Limb (tissue), 2 donors: ENCODE data around the gene VEPH1.

ENCODE experiments used
- DNase-seq, 2 donors: peaks; one replicate each; pipeline ENCODE4 v3.0.0-alpha.2; 2016; ENCODE audit errors: extremely low spot score in 2 of 2

VEPH1 gene

GRCh38 chr3:157388976-157389375 is 114.2 kb downstream of the VEPH1 start:
- no peak for DNase-seq

DNA sequence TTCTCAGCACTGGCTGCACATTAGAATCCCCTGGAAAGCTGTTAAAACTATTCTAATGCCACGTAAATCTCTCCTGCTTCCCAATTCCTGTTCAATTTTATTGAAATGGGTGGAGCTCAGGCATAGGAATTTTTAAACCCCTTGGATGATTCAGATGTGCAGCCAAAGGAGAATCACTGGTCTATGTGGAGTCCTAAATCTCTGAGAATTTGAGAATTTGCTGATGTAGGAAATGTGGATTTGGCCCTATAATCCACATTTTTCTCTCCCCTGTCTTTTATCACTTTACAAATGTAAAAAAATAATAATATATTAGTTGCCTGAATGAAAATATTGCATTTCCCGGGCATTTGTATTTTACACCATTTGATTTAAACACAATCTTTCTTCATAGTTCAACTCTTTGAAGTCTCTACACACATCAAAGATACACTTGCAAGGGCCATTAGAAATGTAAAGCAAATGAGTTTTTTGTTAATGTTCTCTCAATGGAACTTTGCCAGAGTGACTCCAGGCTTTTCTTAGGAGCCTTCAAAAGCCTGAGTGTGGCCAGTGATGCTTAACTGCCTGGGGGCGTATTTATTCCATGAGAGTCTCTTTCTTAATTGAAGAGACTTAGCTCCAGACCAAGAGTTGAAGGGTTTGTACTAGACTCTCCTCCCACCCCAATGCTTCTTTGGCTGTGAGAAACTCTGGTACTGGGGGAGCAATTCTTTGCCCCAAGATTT is 115.3 kb downstream of the VEPH1 start:
- DNase-seq: no peak

GRCh38 chr3:157384491-157384890 is 118.7 kb downstream of the VEPH1 start:
- no peak for DNase-seq

DNA sequence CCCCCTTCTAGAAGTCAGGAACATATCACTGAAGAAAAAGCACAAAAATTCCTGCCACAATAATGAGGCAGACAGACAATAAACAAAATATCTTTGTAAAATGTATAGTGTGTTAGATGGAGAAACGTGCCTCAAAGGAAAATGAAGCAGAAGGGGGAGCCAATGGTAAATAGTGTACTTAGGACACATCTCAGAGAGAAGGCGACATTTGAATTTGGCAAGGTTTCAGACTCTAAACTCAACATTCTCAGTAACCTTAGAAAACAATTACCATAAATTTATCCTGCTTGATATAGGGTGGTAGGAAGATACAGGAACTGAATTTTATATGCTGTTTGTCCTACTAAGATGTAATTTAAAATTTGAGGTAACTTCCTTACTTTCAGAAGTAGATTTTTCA is 119.2 kb downstream of the VEPH1 start:
- no peak for DNase-seq

DNA sequence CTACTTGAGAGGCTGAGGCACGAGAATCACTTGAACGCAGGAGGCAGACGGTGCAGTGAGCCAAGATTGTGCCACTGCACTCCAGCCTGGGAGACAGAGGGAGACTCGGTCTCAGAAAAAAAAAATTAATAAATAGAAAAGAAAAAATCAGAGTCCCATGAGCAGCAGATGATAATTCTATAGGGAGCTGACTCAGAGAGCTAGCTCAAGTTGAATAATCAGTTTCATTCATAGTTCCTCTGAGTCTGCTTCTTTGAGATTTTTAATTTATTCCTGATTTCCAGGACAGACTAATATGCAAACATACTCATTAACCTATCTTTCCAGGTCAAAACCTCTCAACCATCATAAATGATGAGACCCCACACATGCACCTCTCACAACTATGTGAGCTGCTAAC is 121.6 kb downstream of the VEPH1 start:
- no peak for DNase-seq

GRCh38 chr3:157379525-157380140 is 123.6 kb downstream of the VEPH1 start:
- no peak for DNase-seq

- no peak for DNase-seq
Observed at GRCh38 chr3:157376603-157377300, 126.5 kb downstream of the VEPH1 start.

DNA sequence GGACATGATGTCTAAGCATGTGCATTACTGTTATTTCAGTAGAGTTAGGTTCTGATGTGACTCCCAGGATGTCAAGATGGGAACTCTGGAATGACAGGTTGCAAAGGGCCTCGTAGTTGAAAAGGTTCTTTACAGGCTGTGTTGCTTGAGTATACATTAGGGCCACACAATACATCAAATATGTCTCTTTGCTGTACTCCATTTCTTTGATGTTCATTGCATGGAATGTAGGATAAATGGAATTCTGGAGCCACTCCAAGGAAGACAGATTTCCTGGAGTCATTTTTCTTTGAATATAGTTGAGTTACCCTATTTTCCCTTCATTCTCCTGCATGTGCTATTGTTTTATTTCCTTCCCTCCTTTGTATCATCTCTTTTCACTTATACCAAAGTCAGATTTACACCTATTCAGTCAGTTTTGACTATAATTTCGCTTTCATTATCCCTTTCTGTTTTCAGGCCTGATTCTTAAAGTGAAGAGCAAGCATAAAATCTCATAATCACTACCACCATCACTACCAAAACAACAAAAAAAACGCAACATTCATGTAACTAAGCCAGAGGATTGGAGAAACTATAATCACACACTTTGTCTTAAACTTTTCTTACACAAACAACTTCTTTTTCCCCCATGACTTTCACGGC is 127.8 kb downstream of the VEPH1 start:
- no peak for DNase-seq

GRCh38 chr3:157374933-157375332 is 128.3 kb downstream of the VEPH1 start:
- DNase-seq: no peak

DNA sequence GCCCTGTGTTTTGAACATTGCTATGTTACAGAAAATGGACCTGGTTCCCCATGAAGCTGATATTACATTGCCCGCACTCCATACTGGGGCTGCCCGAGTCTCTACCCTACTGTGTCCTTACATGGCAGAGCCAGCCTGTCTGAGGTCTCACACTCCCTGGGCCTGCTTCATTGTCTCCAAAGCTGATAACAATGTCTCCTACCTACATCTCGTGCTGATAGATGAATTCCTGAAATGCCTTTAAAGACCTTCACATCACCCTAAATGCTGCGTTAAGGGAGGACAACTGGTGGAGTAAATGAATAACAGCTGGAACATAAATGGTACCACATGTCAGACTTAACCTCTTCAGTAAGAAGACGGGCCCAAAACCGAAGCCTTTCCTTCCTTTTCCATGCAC is 129.4 kb downstream of the VEPH1 start:
- no peak for DNase-seq

- DNase-seq: no peak
Observed at GRCh38 chr3:157370867-157371266, 132.3 kb downstream of the VEPH1 start.

- DNase-seq: peak; percentile 37 to 58
Observed at GRCh38 chr3:157369727-157370421, 133.3 kb downstream of the VEPH1 start.

DNA sequence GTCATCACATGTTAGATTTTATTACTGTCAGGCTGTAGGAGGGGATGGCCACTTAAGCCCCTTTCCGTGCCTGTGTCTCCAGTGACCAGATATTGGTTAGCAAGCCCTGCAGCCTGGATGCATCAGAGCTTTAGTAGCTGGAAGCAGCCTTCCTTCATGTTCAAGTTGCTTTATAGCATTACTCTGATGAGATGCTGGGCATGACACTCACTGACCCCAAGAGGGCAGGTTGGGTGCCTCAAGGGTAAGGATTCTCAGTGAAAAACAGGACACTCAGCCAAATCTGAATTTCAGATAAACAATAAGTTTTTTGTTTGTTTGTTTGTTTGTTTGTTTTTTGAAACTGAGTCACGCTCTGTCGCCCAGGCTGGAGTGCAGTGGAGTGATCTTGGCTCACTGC is 135.0 kb downstream of the VEPH1 start:
- DNase-seq: no peak

DNA sequence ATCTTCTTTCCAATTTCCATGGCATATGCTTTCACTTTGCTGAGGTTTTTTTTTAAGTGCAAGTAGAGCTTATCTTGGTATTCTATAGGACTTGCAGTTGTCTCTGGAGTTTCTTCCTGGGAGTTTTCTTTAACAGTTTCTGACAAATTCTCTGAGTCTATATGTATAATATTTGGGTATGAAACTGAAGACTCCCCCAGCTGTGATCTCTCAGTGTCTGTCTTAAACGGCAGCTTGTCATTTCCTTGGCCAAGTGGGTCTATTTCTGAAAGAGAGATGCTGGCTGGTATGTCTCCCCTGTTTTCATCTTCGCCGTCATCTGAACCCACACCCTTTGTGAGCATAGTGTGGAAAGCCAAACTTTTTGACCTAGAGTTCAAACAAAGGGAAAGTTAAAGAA is 139.8 kb downstream of the VEPH1 start:
- no peak for DNase-seq

DNA sequence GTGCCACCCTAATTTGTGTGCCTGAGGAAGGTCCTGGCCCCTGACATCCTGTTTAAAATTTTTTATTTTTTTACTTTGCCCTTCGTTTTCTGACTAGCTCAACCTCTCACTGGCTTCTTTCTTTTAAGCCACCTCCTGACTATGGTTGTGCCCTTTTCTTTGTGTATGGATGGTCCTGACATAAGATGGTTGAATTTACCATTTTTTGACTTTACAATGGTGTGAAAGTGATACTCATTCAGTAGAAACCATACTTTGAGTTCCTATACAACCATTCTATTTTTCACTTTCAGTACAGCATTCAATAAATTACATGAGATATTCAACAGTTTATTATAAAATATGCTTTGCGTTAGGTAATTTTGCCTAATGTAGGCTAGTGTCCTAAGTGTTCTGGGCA is 140.9 kb downstream of the VEPH1 start:
- DNase-seq: no peak

DNA sequence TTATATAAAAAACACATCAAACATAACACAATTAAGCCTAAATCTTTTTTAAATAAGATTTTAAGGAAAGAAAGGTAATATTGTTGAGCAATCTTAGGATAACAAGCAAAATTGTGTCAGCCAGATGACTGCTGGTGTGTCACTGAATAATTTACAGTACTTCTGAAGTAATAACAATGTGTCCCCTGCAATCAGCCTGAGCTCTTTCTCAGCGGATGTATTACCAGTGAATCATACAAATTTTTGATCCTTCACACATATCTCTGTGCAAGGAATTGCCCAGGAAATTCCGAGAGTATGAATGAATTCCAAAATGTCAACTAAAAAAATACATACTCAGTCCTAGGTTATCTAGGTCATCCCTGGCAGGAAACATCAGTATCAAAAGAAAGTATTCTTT is 143.2 kb downstream of the VEPH1 start:
- DNase-seq: no peak

DNA sequence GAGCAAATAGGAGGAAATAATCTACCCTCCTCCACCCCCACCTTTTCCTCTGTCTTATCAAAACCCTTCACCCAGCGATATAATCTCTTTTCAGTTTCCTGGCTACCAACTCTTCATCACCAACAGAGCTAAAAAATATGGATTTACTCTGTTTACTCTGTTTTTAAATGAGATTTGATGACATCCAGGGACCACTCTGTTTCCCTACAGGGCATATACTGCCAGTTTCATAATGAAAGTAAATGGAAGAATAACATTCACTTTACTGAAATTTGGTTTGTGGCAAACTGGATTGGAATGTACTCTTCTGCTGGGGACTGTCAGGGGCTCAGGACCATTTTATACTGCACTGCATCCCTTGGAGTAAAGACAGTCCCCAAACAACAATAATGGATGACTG is 146.7 kb downstream of the VEPH1 start:
- DNase-seq: no peak

DNA sequence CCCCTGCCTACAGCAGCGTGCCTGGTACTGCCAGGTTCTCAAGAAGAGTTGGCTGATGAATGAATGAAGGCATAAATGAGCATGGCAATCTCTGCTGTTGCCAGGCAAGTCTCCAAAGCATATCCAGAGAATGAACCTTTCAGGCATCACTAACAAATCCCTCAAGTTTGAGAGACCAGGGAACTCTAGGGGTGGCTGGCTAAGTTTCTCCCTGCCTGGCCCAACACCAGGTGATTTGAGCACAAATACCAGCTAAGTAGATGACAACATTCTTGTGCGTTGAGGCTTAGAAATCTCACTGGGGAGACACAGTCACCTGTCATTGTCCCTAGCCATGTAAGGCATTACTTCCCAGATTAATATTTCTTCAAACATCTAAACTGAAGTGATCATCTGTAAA is 147.9 kb downstream of the VEPH1 start:
- no peak for DNase-seq

GRCh38 chr3:157354722-157355121 is 148.5 kb downstream of the VEPH1 start:
- no peak for DNase-seq

DNA sequence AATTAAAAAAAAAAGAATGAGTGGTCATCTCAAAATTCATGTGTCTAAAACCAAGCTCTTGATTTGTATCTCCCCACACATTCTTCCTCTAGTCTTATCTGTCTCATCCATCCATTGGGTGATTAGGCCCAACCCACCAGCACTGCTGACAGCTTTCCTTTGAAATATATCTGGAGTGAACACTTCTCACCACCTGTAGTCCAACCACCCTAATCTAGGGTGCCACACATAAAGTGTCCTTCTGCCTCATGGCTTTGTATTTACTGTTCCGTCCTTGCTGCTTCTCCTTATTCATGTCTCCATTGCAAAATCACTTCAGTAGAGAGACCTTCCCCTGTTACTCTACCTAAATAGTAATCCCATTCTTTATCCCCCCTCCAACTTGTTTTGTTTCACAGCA is 149.0 kb downstream of the VEPH1 start:
- DNase-seq: no peak

DNA sequence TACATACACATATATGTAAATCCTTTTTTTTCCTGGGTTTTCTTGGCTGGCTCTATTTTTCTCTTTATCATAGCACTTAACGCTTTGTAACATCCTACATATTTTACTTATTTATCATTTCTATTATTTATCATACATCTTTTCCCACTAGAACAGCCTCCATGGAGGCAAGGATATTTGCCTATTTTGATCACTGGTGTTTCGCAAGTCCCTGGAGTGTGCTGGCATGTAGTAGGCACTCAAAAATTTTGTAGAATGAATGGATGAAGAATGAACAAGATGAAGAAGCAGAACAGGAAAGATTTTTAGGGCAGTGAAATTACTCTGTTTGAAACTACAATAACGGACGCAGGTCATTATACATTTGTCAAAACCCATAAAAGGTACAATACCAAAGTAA is 149.6 kb downstream of the VEPH1 start:
- DNase-seq: no peak

- no peak for DNase-seq
Observed at GRCh38 chr3:157351981-157352380, 151.2 kb downstream of the VEPH1 start.
